LNCaP clone FGC (cell line): ENCODE results near the gene PKHD1.

Experiments used
- DNase-seq: peaks from one replicate; pipeline ENCODE4 v3.0.0-alpha.2; 2011; ENCODE audit warnings: low read depth
- H3K4me3 ChIP-seq: 2 replicates; pipeline ENCODE4 v1.5.1; 2011; ENCODE audit warnings: mild to moderate bottlenecking, low read depth, low read length, control low read depth
- CTCF ChIP-seq: IDR thresholded peaks from 2 replicates; pipeline ENCODE4 v1.5.1; 2012; ENCODE audit warnings: mild to moderate bottlenecking; ENCODE audit not compliant: control insufficient read depth, insufficient read depth; ENCODE audit errors: extremely low read depth

The PKHD1 gene

GRCh38 chr6:52109171-52109571 lies 21.8 kb upstream of the PKHD1 start:
- DNase-seq: no peak
- no peak for TF ChIP-seq CTCF

GRCh38 chr6:52108128-52108527 lies 20.7 kb upstream of the PKHD1 start:
- DNase-seq: no peak
- H3K4me3 ChIP-seq: no peak overlapping the region
- no peak for TF ChIP-seq CTCF

More at GRCh38 chr6:52109171-52109571, 21.8 kb upstream of the PKHD1 start:
- H3K4me3 ChIP-seq: no peak overlapping the region

DNA sequence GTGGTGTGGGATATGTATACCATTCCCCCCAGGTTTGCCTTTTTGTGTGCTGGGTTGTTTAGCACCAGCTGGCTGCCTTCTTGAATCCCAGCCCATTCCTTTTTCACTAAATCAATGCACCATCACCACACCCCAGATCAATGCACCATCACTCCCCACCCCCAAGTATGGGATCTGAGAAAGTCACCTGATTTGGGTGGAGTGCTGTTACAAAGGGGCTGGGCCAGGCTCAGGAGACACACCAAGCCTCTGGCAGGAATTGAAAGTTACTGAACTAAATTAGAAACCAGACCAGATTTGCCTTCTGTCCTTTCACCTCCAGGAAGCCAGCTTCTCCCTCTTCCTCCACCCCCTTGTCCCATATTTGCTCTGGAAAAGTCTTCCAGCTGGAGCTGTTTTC lies 19.6 kb upstream of the PKHD1 start:
- DNase-seq: no peak
- no peak for TF ChIP-seq CTCF
- no peak overlapping the region for H3K4me3 ChIP-seq

DNA sequence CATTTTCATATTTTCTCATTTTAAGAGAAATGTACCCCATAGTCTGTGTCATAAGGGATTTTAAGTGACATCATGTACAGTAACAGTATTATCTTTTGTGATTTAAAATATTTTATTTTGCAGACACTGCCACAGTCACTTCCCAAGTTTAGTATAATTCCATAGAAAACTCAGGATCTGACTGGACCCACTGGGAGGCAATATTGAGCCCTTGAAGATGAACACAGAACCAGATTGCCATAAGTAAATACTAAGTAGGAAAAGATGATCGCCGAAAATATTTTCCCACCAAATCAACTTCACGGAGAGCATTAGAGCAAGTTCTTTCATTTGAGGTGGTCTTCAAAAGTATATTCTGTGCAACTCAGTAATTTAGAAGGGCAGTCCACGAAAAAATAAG lies 17.6 kb upstream of the PKHD1 start:
- no peak for DNase-seq
- no peak overlapping the region for H3K4me3 ChIP-seq
- TF ChIP-seq CTCF: peak; percentile 56

DNA sequence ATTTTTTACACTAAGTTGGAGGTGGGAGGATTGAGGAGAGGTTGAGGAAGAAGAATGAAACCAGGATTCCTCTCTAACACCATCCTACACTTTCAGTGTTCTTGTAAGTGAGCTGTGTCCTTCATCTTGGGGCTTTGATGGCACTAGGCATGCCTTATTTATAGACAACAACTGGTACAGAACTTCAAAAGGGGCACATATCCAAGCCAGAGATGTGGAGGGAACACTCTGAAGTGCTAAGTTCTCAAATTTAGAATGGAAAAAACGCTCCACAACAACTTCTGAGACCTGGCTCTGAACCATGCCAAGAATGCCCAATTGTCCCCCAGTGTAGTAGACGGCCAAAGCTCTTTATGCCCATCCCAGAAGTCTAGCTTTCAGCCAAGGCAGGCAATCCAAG lies 16.2 kb upstream of the PKHD1 start:
- DNase-seq: no peak

GRCh38 chr6:52102405-52102804 lies 15.0 kb upstream of the PKHD1 start:
- DNase-seq: no peak
- no peak for TF ChIP-seq CTCF
- no peak overlapping the region for H3K4me3 ChIP-seq

More for the DNA sequence above, 16.2 kb upstream of the PKHD1 start:
- no peak overlapping the region for H3K4me3 ChIP-seq
- TF ChIP-seq CTCF: no peak

DNA sequence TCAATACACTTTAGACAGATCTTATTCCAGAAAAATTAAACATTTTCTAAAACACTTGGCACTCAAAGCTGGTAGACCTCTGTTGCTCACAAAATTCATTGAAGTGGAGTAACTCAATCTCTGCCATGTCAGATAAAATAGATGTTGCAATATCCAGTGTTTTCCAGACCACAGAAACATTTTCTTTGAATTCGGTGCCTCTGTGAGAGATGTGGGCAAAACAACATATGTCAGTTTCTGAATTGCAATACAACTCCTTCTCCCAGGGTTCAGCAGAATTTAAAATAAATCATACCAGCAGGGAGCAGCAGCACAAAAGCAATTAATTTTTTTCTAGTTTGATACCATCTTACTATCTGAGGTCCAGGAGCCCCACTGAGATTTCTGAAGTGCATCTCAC lies 11.3 kb upstream of the PKHD1 start:
- TF ChIP-seq CTCF: peak; percentile 27; the same call in 1 of the 2 replicates
- no peak overlapping the region for H3K4me3 ChIP-seq
- DNase-seq: no peak
